Liver (tissue), 3 donors: ENCODE results near the gene SLC41A1.

ENCODE experiments used
- FOXA2 ChIP-seq: IDR thresholded peaks from 2 replicates; pipeline ENCODE4 v1.6.1; 2016; ENCODE audit warnings: antibody characterized with exemption
- RAD21 ChIP-seq, 2 donors: IDR thresholded peaks; 2 replicates each; pipeline ENCODE4 v1.6.1; 2016; ENCODE audit warnings: antibody characterized with exemption in 2 of 2, mild to moderate bottlenecking in 2 of 2
- TF ChIP-seq, protein P1 (sequence below): fragments of 150-350 bp; IDR thresholded peaks from 2 replicates; pipeline ENCODE4 v1.5.1; 2017; ENCODE audit warnings: improper control_type of control experiment, low read depth, low read length; ENCODE audit not compliant: missing input control
- donor health status: healthy.
- donor health status: healthy.

GRCh38 chr1:205769641-205770365 is 43.2 kb downstream of the SLC41A1 start:
- TF ChIP-seq, protein P1, sequence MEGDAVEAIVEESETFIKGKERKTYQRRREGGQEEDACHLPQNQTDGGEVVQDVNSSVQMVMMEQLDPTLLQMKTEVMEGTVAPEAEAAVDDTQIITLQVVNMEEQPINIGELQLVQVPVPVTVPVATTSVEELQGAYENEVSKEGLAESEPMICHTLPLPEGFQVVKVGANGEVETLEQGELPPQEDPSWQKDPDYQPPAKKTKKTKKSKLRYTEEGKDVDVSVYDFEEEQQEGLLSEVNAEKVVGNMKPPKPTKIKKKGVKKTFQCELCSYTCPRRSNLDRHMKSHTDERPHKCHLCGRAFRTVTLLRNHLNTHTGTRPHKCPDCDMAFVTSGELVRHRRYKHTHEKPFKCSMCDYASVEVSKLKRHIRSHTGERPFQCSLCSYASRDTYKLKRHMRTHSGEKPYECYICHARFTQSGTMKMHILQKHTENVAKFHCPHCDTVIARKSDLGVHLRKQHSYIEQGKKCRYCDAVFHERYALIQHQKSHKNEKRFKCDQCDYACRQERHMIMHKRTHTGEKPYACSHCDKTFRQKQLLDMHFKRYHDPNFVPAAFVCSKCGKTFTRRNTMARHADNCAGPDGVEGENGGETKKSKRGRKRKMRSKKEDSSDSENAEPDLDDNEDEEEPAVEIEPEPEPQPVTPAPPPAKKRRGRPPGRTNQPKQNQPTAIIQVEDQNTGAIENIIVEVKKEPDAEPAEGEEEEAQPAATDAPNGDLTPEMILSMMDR = no peak
- TF ChIP-seq RAD21 (IDR thresholded peaks at IDR 0.05) = no peak
- no peak for TF ChIP-seq FOXA2
